Measurements from ENCODE around the gene DDX27.
"Not testable (repeated sequence)": the region's sequence is repeated elsewhere in the genome, so short reads cannot be mapped to it uniquely, and the experiment has no call there.

The DDX27 gene

GRCh38 chr20:49215232-49215631 lies 4.0 kb upstream of the DDX27 start:
- H2AFZ ChIP-seq (ENCODE audit: low read length), result no peak overlapping the region
- no peaks in the 10 kb centered on the region for H3K9me3 ChIP-seq (ENCODE audit: insufficient read depth, low read depth, low read length)
- TF ChIP-seq CTCF (conservative IDR thresholded peaks at IDR 0.05; ENCODE audit: low read length), result no peak
- peaks cover 6% of the 10 kb centered on the region for H4K20me1 ChIP-seq (ENCODE audit: insufficient read depth, low read length, poor library complexity, severe bottlenecking)
- H3K36me3 ChIP-seq (ENCODE audit: insufficient read depth, low read length), result no peaks in the 10 kb centered on the region
- H3K9me2 ChIP-seq (replicated peaks; ENCODE audit: low read depth, low read length), result no peaks in the 10 kb centered on the region
- H3K4me2 ChIP-seq (ENCODE audit: low read depth, low read length, poor library complexity, severe bottlenecking), result no peak overlapping the region
- H3K4me1 ChIP-seq (ENCODE audit: insufficient read depth, low read length, poor library complexity, severe bottlenecking), result peaks cover 6% of the 10 kb centered on the region
- no peaks in the 10 kb centered on the region for H3K27me3 ChIP-seq (ENCODE audit: insufficient read depth, low read length, poor library complexity, severe bottlenecking)
- no peaks in the 10 kb centered on the region for H3F3A ChIP-seq (ENCODE audit: low read depth)
- no peak overlapping the region for H3K4me3 ChIP-seq (ENCODE audit: low read length, poor library complexity, severe bottlenecking)
- no peak overlapping the region for H3K9ac ChIP-seq (ENCODE audit: low read depth, low read length, poor library complexity, severe bottlenecking)
- H3K79me2 ChIP-seq (ENCODE audit: insufficient read depth, low read length), result peaks cover 10% of the 10 kb centered on the region

GRCh38 chr20:49216991-49217578 lies 2.1 kb upstream of the DDX27 start:
- Histone ChIP-seq H3K9me3 (ENCODE audit: insufficient read depth, low read depth, low read length) (no peaks in the 10 kb centered on the region), H3K9ac (ENCODE audit: low read depth, low read length, poor library complexity, severe bottlenecking) (peak overlapping the region; percentile 39), H3K36me3 (ENCODE audit: insufficient read depth, low read length) (no peaks in the 10 kb centered on the region), H3K4me2 (ENCODE audit: low read depth, low read length, poor library complexity, severe bottlenecking) (peak overlapping the region; percentile 70), H3K9me2 (replicated peaks; ENCODE audit: low read depth, low read length) (no peaks in the 10 kb centered on the region), H4K20me1 (ENCODE audit: insufficient read depth, low read length, poor library complexity, severe bottlenecking) (peaks cover 9% of the 10 kb centered on the region), H3K4me3 (ENCODE audit: low read length, poor library complexity, severe bottlenecking) (peak overlapping the region; percentile 56), H2AFZ (ENCODE audit: low read length) (peak overlapping the region; percentile 82), H3K79me2 (ENCODE audit: insufficient read depth, low read length) (peaks cover 28% of the 10 kb centered on the region), H3F3A (ENCODE audit: low read depth) (no peaks in the 10 kb centered on the region), H3K27me3 (ENCODE audit: insufficient read depth, low read length, poor library complexity, severe bottlenecking) (no peaks in the 10 kb centered on the region), H3K4me1 (ENCODE audit: insufficient read depth, low read length, poor library complexity, severe bottlenecking) (peaks cover 11% of the 10 kb centered on the region)
- no peak for TF ChIP-seq EZH2phosphoT487 (IDR thresholded peaks at IDR 0.05; ENCODE audit: borderline replicate concordance)
- TF ChIP-seq CTCF (conservative IDR thresholded peaks at IDR 0.05; ENCODE audit: low read length), result peak; percentile 93

- not testable (repeated sequence) for H3F3A ChIP-seq (ENCODE audit: low read depth); H4K20me1 ChIP-seq (ENCODE audit: insufficient read depth, low read length, poor library complexity, severe bottlenecking); H3K27me3 ChIP-seq (ENCODE audit: insufficient read depth, low read length, poor library complexity, severe bottlenecking); H3K36me3 ChIP-seq (ENCODE audit: insufficient read depth, low read length); H3K9me3 ChIP-seq (ENCODE audit: insufficient read depth, low read depth, low read length); H3K9me2 ChIP-seq (replicated peaks; ENCODE audit: low read depth, low read length)
- peak overlapping the region; percentile 57; the same call in 1 of the 2 replicates for H2AFZ ChIP-seq (ENCODE audit: low read length)
- peak overlapping the region; percentile 81 for H3K4me3 ChIP-seq (ENCODE audit: low read length, poor library complexity, severe bottlenecking)
- H3K79me2 ChIP-seq (ENCODE audit: insufficient read depth, low read length), result peaks cover 28% of the 10 kb centered on the region
- H3K9ac ChIP-seq (ENCODE audit: low read depth, low read length, poor library complexity, severe bottlenecking), result peak overlapping the region; percentile 82
- peaks cover 11% of the 10 kb centered on the region for H3K4me1 ChIP-seq (ENCODE audit: insufficient read depth, low read length, poor library complexity, severe bottlenecking)
- peak overlapping the region; percentile 80 for H3K4me2 ChIP-seq (ENCODE audit: low read depth, low read length, poor library complexity, severe bottlenecking)
Measured at GRCh38 chr20:49218739-49219090, 501 bp upstream of the DDX27 start.
